Ammon's horn (tissue), 1 donor: Measurements from ENCODE around the gene CD247.

Experiments used
- DNase-seq: peaks from one replicate; pipeline ENCODE4 v3.0.0-alpha.2; 2016; ENCODE audit warnings: low spot score

CD247 gene

DNA sequence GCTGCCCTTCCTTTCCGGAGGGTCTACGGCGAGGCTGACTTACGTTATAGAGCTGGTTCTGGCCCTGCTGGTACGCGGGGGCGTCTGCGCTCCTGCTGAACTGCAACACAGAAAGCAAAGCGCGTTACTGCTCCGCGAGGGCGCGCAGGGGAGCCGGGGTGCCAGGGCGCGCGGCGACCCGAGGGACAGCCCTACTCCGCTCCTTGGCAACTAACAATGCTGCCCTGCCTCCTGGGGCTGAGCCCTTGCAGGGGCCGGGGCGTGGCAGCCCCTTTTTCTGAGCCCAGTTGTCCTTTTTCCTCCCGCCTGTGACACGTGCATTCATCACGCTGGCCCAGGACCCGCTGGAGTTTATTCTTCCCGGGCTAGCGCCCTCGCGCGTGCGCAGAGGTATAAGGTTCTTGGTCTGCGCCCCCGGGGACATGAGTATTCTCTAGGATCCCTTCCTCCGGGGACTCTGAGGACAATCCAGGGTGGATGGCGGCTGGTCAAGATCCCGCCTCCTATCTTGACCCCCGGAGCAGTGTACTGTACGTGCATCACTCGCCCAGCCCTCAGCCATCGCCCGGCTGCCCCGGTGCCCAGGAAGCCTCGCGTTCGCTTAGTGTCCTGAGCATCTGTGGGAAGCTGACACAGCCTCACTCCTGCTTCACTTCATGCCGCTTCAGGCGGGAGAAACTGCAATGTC is 78.9 kb downstream of the CD247 start:
- peak; percentile 51 for DNase-seq

GRCh38 chr1:167438171-167439138 is 79.9 kb downstream of the CD247 start:
- no peak for DNase-seq

DNA sequence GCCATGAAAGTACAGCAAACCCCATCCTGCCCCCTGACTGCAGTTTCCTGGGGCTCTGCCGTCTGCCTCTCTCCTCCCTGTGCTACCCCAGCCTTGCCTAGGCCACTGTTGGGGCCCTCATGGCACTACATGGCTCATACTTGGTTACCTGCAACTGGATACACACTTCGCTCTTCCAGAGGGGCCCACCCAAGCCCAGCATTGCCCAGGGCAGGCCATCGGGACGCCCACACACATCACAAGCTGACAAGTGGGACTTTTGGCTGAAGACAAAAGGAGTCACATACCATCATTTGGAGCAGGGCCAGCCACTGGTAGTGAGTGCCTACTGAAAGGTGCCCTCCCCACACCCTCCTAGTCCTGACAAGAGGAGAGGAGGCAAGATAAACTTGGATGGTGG is 82.8 kb downstream of the CD247 start:
- no peak for DNase-seq

GRCh38 chr1:167434306-167434705 is 84.0 kb downstream of the CD247 start:
- DNase-seq: no peak

GRCh38 chr1:167433884-167434283 is 84.4 kb downstream of the CD247 start:
- no peak for DNase-seq

- DNase-seq: no peak
Measured at GRCh38 chr1:167432780-167433179, 85.5 kb downstream of the CD247 start.

- no peak for DNase-seq
Measured at GRCh38 chr1:167431909-167432650, 86.2 kb downstream of the CD247 start.

DNA sequence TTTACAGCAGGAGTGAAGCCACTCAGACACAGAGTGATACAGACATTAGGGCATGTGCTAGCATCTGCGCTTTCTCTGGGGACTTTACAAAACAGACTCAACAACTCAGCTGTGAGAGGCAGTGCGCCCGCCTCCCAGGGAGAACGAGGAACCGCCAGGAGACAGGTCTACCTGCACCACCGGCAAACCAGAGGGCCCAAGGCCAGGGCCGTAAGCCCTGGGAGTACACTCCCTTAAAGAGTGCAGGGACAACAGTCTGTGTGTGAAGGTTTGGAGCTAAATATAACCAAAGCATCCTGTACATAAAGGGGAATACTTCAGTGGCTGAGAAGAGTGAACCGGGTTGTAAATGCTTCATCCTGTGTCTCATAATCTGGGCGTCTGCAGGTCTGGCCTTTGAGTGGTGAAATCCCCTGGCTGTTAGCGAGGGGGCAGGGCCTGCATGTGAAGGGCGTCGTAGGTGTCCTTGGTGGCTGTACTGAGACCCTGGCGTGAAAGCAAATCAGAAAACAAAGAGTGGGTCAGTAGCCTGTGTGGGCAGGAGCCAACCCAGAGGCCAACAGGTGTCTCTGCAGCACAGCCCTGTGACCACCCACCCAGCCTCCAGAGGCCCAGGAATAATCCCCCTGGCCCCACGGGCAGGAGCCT is 86.9 kb downstream of the CD247 start:
- DNase-seq: no peak

DNA sequence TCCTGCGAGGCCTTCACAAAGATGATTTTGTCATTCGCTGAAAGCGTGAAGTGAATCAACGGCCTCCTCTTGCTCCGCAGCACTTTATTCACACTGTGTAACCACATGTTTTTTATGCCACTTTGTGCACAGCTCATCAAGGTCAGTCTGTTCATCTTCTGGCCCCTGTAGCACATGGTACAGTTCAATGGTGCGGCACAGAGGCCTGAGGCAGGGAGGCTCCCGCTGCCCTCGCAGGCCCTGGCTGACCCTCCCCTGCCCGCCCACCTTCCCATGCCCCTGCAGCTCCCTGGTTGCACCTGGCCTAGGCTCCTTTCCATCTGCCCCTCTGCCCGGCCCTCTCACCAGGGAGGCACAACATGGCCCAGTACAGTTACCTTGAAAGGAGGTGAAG is 87.5 kb downstream of the CD247 start:
- no peak for DNase-seq

GRCh38 chr1:167430134-167430848 is 88.0 kb downstream of the CD247 start:
- DNase-seq: no peak

GRCh38 chr1:167429612-167430011 is 88.7 kb downstream of the CD247 start:
- DNase-seq: no peak

DNA sequence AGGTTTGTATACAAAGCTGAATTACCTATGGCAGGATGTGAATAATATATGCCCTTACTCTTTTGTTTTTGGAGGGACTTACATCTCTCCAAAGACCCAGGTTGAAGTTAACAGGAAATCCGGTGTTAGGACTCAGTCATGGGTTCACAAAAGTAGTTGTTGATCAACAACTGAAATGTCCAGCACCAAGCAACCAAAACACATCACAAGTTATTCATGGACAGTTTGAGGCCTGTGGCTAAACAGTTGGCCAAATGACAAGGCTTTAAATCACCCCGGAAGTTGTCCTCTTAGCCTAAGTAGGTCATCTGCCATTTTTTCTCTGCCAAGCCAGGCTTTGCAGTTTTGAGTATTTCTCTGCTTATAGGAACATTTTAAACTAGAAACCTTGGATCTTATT is 89.9 kb downstream of the CD247 start:
- DNase-seq: no peak

DNA sequence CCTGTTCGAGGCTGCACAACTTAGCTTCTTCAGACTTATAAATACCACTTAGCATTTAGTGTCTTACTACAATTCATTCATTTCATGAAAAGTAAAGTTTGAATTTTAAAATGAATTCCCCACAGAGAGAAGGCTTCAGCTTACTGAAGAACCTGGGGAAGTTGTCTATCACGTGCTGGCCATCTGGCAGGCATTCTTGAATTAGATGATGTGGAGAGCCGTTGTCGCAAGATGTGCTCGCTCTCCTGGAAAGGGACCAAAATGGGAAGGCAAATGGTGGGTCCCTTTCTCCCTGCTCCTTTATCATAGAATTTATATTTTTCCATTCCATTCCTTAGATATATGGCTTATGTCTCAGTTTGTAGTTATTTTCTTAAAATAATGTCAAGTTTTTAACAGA is 90.5 kb downstream of the CD247 start:
- no peak for DNase-seq

DNA sequence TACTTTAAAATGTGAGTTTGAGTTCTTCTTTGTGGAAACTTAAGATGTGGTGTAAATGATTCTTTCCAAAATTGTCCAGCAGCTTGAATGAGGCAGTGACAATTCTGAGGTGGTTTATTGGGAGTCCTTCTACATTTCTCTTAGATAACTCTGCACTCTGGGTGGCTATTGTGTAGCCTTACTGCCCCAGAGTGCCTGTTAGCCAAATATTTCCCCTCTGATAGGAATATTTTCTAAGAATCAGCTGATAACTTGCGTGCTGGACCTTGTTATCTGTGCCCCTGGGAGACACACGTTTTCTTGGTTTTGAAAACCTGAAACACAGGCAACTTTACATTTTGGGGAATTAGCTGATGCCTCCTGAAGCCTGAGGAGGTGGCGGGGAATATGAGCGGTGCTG is 91.6 kb downstream of the CD247 start:
- DNase-seq: no peak

GRCh38 chr1:167425482-167425881 is 92.8 kb downstream of the CD247 start:
- no peak for DNase-seq

GRCh38 chr1:167423684-167424619 is 94.4 kb downstream of the CD247 start:
- DNase-seq: no peak

GRCh38 chr1:167420510-167420909 is 97.8 kb downstream of the CD247 start:
- no peak for DNase-seq

- DNase-seq: no peak
Measured at GRCh38 chr1:167419245-167419644, 99.1 kb downstream of the CD247 start.

- DNase-seq: no peak
Measured at GRCh38 chr1:167418391-167418790, 99.9 kb downstream of the CD247 start.

GRCh38 chr1:167416506-167416905 is 101.8 kb downstream of the CD247 start:
- no peak for DNase-seq
